Loucy (cell line): ENCODE measurements around the gene FHOD1.

Source experiments
- CTCF ChIP-seq: fragments of 200-600 bp; sonication (generic); conservative IDR thresholded peaks from 2 replicates; pipeline ENCODE4 v1.5.1; 2014; ENCODE audit warnings: mild to moderate bottlenecking, antibody characterized with exemption, low read length
- EZH2phosphoT487 ChIP-seq: fragments of 200-600 bp; IDR thresholded peaks from 2 replicates; pipeline ENCODE4 v1.6.1; 2018; ENCODE audit warnings: antibody characterized with exemption, mild to moderate bottlenecking, moderate library complexity, borderline replicate concordance

GRCh38 chr16:67211674-67212073 is 35.6 kb downstream of the FHOD1 start:
- TF ChIP-seq CTCF (no peak), EZH2phosphoT487 (no peak)
